ENCODE results near the gene MAPKAP1.

The MAPKAP1 gene

GRCh38 chr9:125679597-125680189 lies 27.3 kb downstream of the MAPKAP1 start:
- no peak for DNase-seq (ENCODE audit: low read depth in 2 of 2, low spot score in 1 of 2)

- DNase-seq (ENCODE audit: low read depth in 2 of 2, low spot score in 1 of 2) = no peak
These were observed 31.7 kb downstream of the MAPKAP1 start for GRCh38 chr9:125674981-125675973.

GRCh38 chr9:125672876-125673275 lies 34.1 kb downstream of the MAPKAP1 start:
- no peak for DNase-seq (ENCODE audit: low read depth in 2 of 2, low spot score in 1 of 2)

DNA sequence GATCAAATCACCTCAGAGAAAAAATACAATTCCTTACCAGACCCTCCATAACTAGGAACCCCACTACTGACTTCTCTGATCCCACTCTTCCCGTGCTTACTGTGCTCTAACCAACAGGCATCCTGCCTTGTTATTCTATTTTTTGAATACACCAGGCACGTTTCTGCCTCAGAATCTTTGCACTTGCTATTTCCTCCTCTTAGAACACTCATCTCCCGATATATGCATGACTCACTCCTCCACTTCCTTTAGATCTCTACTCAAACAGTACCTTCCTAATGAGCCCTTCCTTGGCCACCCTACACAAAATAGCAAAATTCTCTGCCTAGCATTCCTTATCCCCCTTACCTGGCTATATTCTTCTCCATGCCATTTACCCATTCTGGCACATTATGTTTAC lies 43.9 kb downstream of the MAPKAP1 start:
- DNase-seq (ENCODE audit: low read depth in 2 of 2, low spot score in 1 of 2) = no peak

- DNase-seq (ENCODE audit: low read depth in 2 of 2, low spot score in 1 of 2) = no peak
These were observed 46.5 kb downstream of the MAPKAP1 start for GRCh38 chr9:125660557-125660956.

DNA sequence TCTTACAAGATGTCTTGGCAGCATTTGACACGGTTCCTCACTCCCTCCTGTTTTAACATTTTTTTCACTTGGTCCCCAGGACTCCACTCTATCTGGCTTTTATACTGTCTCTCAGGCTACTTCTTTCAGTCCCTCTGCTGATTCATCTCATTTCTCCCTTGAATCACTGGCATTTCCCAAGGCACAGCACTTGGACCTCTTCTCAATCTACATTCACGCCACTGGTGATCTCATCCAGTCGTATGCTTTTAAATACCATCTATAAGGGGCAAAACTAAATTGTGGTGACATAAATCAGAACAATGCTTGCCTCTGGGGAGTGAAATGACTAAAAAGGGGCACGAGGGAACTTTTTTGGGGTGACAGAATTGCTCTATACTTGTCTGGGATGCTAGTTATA lies 47.1 kb downstream of the MAPKAP1 start:
- no peak for DNase-seq (ENCODE audit: low read depth in 2 of 2, low spot score in 1 of 2)

DNA sequence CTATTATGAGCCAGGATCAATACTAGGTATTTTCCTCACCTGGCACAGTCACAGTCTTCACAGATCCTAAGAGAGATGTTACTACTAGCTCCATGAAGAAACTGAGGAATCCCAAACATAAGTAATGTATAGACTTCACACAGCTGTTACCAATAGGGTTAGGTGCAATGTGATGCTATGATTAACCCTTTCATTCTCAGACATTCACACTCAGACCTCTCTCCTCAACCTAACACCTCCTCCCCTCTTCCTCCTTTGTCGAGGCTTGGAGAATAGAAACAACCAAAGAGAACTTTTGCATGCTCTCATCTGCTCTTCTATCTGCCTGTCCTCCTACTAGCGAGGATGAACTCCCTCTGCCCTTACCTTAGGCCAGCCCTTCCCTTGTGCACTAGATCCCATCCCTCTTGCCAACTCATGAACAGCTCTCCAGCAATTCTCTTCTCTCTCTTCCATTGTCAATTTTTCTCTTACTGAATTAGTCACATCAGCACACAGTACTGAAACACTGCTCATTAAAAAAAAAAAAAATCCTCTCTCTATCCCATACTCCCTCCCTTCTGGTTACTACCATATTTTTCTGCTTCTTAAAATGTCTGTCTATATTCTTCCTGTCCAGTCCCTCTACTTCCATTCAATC lies 47.7 kb downstream of the MAPKAP1 start:
- no peak for DNase-seq (ENCODE audit: low read depth in 2 of 2, low spot score in 1 of 2)

- no peak for DNase-seq (ENCODE audit: low read depth in 2 of 2, low spot score in 1 of 2)
These were observed 50.4 kb downstream of the MAPKAP1 start for GRCh38 chr9:125656560-125656959.

DNA sequence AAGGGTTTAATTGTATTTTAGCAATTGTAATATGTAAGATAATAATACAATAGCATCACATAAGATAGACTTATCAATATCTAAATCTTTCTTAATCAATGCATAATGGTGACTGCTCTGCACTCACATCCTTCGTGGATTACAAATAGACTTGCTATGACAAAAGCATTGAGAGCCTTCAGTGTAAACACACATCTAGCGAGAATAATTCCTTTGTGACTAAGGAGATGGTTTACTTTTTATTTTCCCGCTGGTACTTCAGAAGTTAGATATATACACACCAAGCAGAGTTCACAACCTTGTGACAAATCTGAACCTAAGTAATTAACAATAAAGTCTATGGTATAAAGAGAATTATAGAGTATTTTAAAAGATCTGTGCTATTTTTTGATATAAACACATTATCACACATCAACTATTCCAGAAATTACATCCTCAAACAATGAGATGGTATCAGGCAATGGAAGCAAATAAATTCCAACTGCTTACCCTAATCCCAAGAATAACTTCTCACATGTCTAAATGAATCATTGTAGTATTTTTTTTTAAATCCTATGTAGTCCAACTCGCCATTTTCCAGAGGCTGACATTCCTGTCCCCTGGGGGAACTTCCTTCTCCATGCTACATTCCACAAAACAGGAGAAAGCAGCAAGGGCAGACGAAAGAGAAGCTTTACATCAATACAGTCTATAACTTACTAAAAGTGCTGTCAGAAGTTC lies 51.2 kb downstream of the MAPKAP1 start:
- DNase-seq (ENCODE audit: low read depth in 2 of 2, low spot score in 1 of 2) = no peak

GRCh38 chr9:125655066-125655633 lies 51.9 kb downstream of the MAPKAP1 start:
- DNase-seq (ENCODE audit: low read depth in 2 of 2, low spot score in 1 of 2) = no peak

GRCh38 chr9:125654121-125654520 lies 52.9 kb downstream of the MAPKAP1 start:
- DNase-seq (ENCODE audit: low read depth in 2 of 2, low spot score in 1 of 2) = no peak

DNA sequence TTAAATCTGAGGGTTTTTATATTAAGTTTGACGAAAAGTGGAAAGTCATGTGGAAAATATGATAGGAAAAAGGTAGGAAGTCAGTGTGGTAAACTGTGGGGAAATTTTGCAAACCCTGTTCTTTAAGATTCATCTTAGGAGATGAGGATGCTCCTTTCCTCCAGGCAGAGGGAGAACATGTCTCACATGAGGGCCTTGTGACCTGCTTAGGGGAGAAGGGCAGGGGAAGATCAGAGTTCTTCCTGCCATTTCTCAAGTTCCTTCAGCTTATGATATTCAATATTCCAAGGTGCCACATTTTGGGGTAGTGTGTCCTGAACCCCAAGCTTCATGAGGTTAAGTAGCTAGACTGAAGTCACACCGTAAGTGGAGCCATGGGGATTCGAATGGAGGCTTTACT lies 53.7 kb downstream of the MAPKAP1 start:
- DNase-seq (ENCODE audit: low read depth in 2 of 2, low spot score in 1 of 2) = no peak

DNA sequence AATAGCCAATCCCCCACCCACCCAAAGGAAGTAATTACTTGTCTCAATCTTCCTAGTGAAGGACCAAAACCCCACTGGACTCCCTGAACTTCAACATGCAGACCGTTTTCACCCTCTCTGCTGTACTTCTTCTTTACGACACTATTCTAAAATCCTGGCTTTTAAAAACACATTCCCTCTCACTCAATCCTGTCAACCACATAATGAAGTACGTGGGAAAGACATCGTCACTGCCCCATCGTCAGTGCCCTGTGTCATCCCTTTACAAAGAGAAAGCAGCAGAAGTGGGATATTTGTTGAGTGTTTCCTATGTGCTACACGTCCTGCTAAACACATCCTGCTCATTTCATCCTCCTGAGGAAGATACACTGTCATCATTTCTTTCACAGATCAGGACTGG lies 54.2 kb downstream of the MAPKAP1 start:
- DNase-seq (ENCODE audit: low read depth in 2 of 2, low spot score in 1 of 2) = no peak

- no peak for DNase-seq (ENCODE audit: low read depth in 2 of 2, low spot score in 1 of 2)
These were observed 54.8 kb downstream of the MAPKAP1 start for GRCh38 chr9:125652233-125652594.

DNA sequence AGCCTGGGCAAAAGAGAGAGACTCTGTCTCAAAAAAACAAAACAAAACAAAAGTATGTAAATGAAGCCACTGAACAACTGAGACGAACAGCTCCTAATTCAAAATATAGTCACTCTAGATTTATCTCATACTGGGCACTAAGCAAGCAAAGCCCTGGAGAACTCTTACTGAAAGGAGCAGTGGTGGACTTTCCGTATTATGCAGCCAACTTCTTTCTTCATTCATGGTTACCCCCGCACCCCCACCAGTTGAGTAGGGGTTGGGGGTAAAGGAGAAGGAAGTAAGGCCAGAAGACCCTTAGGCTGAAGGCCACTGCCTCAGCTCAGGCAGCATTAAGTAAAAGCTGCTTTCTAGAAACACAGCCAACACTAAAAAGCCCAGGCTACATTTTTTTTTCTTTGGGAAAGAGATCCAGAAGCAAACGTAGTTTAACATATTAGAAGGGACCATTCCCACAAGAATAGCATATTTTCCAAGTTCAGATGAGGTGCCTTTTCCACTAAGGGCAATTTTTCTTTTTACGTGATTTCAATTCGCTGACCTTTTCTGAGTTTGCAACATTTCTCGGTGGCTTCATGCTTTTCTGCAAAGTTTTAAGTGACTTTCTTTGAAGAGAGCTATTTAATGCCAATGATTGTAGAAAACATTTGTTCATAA lies 55.3 kb downstream of the MAPKAP1 start:
- DNase-seq (ENCODE audit: low read depth in 2 of 2, low spot score in 1 of 2) = no peak

DNA sequence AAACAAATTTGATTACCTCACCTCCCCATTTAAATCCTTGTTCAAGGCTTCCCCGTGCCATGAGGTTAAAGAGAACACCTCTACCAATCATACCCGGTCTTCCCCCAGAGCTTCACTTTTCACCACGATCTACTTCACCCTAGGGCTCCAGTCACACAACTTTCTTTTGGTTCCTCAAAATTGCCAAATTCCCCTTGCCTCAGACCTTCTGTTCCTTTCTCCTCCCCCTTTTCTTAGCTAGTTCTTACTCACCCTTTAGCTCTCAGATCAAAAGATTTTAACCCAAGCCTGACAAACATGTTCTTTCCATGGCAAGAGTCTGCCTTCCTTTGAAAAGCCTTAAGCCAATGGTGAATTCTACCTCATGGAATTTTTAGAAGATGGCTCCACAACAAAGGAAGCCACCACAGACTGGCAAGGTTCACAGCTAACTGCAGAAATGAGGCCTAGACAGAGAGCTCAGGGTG lies 56.7 kb downstream of the MAPKAP1 start:
- DNase-seq (ENCODE audit: low read depth in 2 of 2, low spot score in 1 of 2) = no peak

GRCh38 chr9:125649826-125650225 lies 57.2 kb downstream of the MAPKAP1 start:
- DNase-seq (ENCODE audit: low read depth in 2 of 2, low spot score in 1 of 2) = no peak

DNA sequence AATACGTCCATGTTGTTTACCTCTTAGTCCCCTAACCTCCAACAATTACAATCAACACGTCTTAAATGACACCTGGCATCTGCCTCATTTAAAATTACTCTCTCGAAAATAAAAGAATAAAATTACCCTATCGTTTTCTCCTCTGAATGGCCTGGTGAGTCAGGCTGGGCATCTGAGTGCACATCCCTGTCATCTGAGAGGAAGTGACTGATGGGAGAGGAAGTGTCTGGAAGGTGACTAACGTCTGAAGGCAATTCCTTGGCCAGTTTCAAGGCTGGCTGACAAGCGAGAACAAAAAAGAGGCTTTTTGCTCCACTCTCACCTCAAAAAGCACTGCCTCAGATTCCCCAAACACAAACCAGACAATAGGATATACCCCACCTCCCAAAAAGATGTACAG lies 57.7 kb downstream of the MAPKAP1 start:
- no peak for DNase-seq (ENCODE audit: low read depth in 2 of 2, low spot score in 1 of 2)

DNA sequence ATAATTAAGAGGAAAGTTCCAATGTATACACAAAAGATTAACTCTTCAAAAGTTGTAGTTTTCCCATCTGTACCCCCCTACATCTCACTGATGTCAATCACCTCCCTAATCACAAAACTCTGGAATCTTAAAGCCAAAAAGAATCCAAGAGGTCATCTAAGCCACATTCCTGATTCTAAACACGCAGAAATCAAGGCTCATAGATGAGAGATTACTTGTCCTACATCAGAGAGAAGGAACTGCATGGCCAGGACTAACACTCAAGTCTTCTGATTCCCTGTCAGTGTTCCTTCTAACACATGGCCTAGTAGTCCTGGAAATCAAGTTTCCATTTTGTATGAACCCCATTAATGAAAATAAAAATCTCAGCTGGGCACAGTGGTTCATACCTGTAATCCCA lies 58.7 kb downstream of the MAPKAP1 start:
- DNase-seq (ENCODE audit: low read depth in 2 of 2, low spot score in 1 of 2) = no peak

DNA sequence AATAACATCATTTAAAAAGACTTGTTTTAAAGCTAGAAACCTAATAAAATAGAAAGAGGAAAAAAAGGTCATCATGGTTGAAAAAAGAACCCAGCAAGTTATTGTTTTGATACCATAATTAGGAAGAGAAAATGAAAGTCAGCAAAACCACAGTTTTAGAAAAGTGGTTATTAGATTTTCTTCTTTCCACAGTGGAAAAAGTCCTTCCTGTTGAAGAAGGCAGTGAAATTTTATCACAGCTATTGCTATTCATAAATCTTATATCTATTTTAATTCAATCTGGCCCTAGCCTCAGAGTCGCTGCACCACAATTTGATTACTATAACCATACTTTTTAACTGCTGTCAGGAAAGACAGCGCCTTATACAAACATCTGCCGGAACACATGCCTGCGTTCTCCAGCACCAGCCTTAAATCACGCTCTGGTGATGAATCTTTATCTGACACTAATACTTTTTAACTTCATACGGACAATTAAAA lies 60.3 kb downstream of the MAPKAP1 start:
- no peak for DNase-seq (ENCODE audit: low read depth in 2 of 2, low spot score in 1 of 2)
